Stimulated activated CD4-positive, alpha-beta T cell treated with anti-CD3 and anti-CD28 coated beads, TNF-alpha, amount 100 ng/mL, for 24 hours (primary cell): Measurements from ENCODE around the gene HIP1R.
"Not testable (repeated sequence)": the region's sequence is repeated elsewhere in the genome, so short reads cannot be mapped to it uniquely, and the experiment has no call there.

Experiments
- DNase-seq, 3 experiments: peaks; one replicate each; pipeline ENCODE4 v3.0.0-alpha.2; 2020; ENCODE audit warnings: low read depth in 3 of 3

Gene HIP1R

DNA sequence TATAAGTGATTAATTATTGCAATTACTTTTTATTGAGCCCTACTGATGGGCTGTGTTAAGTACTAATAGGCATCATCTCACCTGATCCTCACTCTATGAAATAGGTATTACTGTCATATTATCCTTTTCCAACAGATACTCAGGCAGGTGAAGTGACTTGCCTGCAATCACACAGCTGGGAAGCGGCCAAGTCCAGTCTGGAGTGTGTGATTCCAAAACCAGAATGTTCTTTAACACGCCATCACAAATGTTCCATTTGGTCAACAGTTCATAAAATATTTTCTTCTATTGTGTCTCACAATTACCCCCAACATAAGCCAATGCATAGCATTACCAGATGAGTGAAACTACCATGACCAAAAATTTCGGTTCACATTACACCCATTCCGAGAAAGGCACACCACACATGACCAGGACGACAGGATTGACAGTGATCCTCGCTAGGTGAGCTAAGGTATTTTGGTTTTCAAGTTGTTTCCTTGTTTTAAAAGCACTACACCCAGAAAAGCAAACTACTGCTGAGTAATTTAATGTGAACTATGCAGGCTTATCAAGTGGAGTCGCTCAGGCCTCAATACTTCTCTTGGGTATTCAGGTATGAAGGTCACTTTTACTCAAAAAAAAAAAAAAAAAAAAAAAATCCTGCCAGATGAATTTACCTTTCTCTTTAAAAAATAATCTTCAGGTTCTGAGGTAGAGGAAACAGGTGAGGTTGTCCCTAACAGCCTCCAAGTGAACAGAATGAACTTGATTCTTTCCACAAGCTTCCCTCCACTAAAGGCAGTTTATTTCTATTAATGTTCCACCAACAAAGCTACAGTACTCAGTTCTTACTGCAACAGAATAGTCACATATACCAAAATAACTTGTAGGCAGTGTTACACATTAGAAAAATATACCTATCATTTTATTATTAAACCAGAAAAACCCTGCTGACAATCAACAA, 58.2 kb downstream of the HIP1R start:
- DNase-seq, result no peak

DNA sequence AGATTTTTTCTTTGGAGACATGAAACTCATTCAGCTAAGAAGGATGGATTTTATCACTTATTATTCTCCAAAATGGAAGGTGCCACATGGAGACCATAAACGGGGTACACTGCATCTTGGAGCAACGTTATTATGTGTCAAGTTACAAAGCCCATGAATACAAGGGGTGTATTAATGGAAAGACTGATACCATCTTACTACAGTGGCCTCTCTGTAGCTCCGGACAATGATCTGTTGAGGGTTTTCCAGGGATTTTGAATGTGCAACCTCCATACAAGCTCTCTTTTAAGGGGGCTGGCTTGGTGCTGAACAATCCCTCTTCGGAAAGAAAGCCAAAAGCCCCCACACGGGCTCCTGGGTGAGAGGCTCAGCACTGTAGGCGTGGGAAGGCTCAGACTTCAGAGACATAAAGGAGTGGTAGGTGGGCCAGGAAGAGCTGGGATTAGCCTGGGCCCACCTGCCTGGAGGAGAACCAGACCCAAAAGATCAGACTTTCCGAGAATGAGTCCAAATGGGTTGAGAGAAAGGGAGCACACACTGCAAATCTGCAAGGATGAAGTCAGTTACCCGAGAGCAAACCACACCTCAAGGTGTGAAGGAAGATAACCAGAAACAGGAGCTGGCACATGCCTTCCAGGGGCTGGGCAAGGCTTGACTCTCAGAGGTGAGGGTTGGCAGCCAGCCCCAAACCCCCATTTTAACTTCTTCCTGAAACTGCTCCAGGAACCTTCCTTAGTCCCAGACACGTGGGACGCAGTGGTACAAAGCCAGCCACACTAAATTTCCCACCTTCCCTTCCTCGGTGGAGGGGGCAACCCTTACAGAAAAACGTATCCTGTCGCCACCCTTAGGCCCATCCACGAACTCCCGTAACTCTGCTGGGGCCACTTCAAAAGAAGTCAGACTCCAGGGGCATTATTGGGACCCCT, 59.2 kb downstream of the HIP1R start:
- DNase-seq, result no peak

DNA sequence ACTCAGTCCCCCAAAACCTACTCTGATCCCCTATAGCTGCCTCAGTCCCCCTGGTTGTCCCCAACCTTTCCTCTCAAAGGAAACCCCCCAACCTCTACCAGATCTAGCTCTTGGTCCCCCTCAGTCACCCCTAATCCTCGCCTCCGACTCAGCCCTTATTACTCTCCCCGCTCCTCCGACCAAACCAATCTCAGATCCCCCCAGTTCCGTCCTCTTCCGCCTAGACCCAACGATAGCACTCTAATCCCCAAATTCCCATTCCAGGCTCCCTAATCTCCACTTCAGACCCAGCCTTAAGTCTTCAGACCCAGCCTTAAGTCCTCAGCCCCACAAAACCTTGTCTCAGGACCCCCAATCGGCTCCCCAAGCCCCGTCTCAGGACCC, 60.1 kb downstream of the HIP1R start:
- no peak for DNase-seq

GRCh38 chr12:122895704-122896636, 60.7 kb downstream of the HIP1R start, which contains the start of gene VPS37B:
VPS37B (minus strand) TSS chr12:122896124; CDS start chr12:122896062, 62 bp downstream.
- peak; percentile 74 to 77 (median 76) for DNase-seq

DNA sequence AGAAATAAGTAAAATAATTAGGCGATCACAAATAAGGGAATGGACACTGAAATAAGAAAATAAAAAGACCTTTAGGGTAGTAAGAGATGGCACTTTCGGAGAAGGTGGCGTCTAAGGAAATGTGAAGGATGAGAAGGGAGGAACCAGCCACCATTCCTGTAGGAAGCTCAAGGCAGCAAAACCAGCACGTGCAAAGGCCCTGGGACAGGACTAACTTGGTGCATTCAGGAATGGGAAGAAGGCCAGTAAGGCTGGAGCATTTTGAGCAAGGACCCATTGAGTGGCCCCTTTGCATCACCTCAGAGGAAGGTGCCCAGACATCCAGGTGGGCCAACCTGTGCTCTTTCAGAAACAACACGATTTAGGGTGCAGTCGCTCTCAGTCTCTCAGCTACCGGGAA, 61.4 kb downstream of the HIP1R start:
- DNase-seq, result no peak

DNA sequence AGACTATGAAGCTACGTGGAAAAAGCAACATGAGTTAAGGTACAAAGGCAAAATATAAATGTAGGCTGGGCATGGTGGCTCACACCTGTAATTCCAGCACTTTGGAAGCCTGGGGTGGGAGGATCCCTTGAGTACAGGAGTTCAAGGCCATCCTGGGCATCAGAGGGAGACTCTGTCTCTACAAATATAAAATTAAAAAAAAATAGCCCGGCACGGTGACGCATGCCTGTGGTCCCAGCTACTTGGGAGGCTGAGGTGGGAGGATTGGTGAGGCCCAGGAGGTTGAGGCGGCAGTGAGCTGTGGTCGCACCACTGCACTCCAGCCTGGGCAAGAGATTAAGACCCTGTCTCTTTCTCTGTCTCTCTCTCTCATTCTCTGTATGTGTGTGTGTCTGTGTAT, 64.6 kb downstream of the HIP1R start:
- DNase-seq, result no peak

GRCh38 chr12:122902854-122903692, 67.8 kb downstream of the HIP1R start:
- no peak for DNase-seq

- no peak for DNase-seq
Observed at GRCh38 chr12:122903693-122904034, 68.4 kb downstream of the HIP1R start.

DNA sequence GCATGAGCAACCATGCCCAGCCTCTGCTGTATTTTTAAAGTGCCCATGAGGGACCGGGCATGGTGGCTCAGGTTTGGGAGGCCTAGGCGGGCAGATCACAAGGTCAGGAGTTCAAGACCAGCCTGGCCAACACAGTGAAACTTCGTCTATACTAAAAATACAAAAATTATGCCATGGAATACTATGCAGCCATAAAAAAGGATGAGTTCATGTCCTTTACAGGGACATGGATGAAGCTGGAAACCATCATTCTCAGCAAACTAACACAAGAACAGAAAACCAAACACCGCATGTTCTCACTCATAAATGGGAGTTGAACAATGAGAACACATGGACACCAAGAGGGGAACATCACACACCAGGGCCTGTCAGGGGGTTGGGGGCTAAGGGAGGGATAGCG, 70.0 kb downstream of the HIP1R start:
- DNase-seq, result not testable (repeated sequence)

GRCh38 chr12:122908915-122909314, 73.7 kb downstream of the HIP1R start:
- DNase-seq, result no peak

DNA sequence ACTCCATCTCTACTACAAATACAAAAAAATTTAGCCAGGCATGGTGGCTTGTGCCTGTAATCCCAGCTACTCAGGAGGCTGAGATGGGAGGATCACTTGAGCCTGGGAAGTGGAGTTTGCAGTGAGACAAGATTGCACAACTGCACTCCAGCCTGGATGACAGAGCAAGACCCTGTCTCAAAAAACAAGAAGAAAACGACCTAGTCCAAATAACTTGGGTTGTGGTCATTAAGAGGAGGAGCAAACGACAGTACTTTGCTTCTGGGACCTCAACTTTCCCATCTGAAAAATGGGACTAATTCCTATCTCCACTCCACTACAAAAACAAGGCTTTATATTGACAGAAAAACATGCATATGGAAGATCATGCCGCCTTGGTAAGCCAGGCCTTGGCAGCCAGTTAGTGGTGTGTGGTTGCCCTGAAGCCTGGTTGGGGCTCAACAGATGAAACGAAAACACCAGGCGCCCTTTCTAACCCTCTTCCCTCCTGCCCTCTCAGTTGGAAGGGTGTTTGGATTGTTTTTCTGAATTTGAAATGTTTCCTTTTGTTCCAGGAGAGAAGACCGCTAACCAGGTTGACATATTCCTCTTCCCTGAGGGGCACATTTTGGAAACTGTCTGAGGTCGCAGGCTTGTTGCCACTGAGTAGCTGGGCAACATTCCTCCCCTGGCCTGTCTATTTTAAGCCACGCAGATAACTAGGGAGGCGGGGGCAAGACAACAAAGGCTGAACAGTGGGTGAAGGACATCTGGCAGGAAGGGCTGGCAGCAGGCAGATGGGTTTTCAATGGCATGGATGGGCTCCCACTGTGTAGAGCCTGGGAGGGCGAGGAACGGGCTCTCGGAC, 74.4 kb downstream of the HIP1R start:
- DNase-seq, result no peak
